Retinal pigment epithelial cell (primary cell): ENCODE results near the gene PEMT.
"Not testable (repeated sequence)": the region's sequence is repeated elsewhere in the genome, so short reads cannot be mapped to it uniquely, and the experiment has no call there.

ENCODE experiments used
- DNase-seq: peaks from one replicate; pipeline ENCODE4 v3.0.0-alpha.2; 2010; ENCODE audit warnings: low read depth
- H3K4me3 ChIP-seq: 2 replicates; pipeline ENCODE4 v1.5.1; 2011; ENCODE audit warnings: mild to moderate bottlenecking, low read length, control low read depth, moderate library complexity
- TF ChIP-seq, protein P1 (sequence below): conservative IDR thresholded peaks from 2 replicates; pipeline ENCODE4 v1.5.1; 2011; ENCODE audit warnings: low read depth, low read length, control low read depth, inconsistent platforms

The PEMT gene

DNA sequence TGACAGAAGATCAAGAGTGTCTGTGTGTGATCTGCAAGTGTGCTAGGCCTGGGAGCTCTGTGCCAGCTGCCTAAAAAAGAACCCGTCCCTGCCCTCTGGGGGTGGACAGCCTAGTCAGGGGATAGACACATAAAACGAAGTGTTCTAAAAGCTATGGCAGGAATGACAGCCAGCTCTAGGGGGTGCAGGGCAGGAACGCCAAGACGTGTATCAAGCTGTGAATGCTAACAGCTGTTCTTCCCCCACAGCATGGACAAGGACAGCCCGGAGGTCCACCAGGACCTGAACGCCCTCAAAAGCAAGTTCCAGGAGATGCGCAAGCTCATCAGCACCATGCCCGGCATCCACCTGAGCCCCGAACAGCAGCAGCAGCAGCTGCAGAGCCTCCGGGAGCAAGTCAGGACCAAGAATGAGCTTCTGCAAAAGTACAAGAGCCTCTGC is 100.5 kb downstream of the PEMT start:
- TF ChIP-seq, protein P1, sequence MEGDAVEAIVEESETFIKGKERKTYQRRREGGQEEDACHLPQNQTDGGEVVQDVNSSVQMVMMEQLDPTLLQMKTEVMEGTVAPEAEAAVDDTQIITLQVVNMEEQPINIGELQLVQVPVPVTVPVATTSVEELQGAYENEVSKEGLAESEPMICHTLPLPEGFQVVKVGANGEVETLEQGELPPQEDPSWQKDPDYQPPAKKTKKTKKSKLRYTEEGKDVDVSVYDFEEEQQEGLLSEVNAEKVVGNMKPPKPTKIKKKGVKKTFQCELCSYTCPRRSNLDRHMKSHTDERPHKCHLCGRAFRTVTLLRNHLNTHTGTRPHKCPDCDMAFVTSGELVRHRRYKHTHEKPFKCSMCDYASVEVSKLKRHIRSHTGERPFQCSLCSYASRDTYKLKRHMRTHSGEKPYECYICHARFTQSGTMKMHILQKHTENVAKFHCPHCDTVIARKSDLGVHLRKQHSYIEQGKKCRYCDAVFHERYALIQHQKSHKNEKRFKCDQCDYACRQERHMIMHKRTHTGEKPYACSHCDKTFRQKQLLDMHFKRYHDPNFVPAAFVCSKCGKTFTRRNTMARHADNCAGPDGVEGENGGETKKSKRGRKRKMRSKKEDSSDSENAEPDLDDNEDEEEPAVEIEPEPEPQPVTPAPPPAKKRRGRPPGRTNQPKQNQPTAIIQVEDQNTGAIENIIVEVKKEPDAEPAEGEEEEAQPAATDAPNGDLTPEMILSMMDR = no peak
- DNase-seq = no peak
- no peak overlapping the region for H3K4me3 ChIP-seq

DNA sequence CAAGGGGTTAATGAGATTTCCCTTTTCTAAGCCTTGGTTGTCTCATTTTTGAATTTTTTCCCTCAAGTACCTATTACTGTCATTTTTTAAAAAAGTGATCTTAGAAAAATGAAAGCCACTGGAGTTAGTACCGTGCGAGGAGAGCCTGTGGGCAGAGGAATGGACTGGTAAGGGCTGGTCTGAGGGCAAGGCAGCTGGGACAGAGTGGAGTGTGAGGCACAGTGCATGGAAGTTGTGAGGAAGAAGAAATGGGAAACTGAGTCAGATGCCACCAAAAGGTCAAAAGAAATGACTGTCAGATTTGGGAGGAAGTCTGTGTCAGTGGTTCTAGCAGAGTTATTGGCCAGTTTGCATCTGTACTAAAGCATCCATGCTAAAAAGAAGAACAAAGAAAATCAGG is 103.5 kb downstream of the PEMT start:
- DNase-seq = no peak
- no peak overlapping the region for H3K4me3 ChIP-seq
- TF ChIP-seq, protein P1 = no peak

DNA sequence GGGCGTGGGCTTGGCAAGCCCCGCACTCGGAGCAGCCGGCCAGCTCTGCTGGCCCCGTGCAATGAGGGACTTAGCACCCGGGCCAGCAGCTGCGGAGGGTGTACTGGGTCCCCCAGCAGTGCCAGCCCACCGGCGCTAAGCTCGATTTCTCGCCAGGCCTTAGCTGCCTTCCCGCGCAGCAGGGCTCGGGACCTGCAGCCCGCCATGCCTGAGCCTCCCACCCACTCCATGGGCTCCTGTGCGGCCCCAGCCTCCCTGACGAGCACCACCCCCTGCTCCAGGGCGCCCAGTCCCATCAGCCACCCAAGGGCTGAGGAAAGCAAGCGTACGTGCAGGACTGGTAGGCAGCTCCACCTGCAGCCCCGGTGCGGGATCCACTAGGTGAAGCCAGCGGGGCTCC is 105.1 kb downstream of the PEMT start:
- not testable (repeated sequence) for DNase-seq, H3K4me3 ChIP-seq

DNA sequence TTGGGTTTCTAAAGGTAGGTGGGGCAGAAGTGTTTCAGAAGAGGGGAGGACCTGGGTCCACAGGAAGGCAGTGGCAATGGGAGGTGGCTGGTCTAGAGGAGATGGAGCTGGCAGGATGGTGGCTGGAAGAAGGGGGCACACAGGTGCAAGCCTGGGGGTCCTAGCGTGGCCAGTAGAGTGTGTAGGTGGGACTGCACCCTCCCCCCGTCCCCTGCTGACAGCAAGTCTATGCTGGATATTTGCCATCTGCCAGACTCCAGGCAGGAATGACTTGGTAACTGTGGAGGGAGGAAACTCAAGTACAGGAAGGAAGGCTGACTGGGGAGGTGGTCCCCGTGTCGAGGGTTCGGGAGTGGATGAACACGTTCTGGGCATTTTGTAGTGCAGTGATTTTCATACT is 106.1 kb downstream of the PEMT start:
- H3K4me3 ChIP-seq = no peak overlapping the region
- TF ChIP-seq, protein P1 = no peak
- no peak for DNase-seq

DNA sequence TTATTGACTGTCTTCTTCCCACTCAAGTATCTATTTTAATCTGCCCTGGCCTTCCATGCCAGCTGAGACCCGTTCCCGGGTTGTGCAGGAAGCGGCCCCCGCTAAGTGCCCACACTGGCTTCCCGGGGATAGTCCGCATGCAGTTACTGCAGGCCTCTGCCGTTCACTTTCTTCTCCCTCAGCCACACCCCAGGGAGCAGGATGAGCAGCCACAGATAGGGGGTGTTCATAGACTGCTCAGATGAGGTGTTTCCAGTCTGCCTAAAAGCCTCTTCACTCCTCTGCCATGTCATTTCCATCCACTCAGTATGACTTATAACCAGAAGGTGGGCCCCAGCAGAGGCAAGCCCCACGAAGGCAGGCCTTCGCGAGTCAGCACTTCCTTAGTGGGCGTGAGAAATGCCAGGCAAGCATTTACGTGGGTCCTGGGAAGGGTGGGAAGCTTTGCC is 107.0 kb downstream of the PEMT start:
- DNase-seq = no peak
- TF ChIP-seq, protein P1 = no peak
- H3K4me3 ChIP-seq = no peak overlapping the region

DNA sequence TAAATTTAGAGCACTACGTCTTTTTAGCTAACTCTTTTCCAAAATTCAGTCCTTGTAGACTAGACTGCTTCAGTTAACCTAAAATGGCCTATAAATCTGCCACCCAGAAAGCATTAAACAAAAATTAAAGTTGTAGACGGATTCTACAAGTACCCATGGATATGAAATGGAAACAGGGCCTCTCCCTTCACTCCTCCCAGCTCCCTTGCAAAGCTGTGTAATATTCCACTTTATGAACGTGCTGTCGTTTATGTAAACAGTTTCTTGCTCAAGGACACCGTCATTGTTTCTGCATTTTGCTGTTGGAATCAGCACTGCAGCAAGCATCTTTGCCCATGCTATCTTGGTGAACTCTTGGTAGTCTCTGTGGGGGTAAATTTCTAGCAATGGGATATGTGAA is 109.6 kb downstream of the PEMT start:
- DNase-seq = no peak
- no peak overlapping the region for H3K4me3 ChIP-seq
- TF ChIP-seq, protein P1 = no peak

DNA sequence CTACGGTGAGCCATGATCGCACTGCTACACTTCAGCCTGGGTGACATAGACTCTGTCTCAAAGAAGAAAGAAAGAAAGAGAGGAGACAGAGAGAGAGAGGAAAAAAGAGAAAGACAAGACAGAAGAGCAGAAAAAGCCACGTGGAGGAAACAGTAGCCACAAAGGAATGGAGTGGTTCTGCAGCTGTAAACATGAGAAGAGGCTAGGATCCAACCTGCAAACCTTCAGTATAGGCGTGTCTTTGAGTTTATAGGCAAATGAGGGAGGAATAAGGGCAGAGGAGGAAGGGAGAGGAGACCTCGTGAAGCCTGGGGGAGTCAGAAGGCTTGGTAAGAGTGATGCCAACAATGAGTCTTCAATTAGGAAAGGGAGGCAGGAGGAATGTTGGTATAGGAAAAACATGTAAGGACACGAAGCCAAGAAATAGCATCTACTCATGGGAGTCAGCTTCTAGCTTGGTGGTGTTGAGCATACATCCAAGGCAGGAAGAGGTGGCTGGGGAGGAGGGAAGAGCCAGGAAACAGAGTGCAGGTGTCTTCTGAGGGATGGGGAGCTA is 110.8 kb downstream of the PEMT start:
- DNase-seq = no peak
- TF ChIP-seq, protein P1 = no peak

More for the DNA sequence above, 110.8 kb downstream of the PEMT start:
- H3K4me3 ChIP-seq = no peak overlapping the region
